ENCODE measurements around the gene ARHGAP20.
A peak's percentile ranks its signal among the peaks of the same experiment; 100 is the strongest.

The ARHGAP20 gene, protein sequence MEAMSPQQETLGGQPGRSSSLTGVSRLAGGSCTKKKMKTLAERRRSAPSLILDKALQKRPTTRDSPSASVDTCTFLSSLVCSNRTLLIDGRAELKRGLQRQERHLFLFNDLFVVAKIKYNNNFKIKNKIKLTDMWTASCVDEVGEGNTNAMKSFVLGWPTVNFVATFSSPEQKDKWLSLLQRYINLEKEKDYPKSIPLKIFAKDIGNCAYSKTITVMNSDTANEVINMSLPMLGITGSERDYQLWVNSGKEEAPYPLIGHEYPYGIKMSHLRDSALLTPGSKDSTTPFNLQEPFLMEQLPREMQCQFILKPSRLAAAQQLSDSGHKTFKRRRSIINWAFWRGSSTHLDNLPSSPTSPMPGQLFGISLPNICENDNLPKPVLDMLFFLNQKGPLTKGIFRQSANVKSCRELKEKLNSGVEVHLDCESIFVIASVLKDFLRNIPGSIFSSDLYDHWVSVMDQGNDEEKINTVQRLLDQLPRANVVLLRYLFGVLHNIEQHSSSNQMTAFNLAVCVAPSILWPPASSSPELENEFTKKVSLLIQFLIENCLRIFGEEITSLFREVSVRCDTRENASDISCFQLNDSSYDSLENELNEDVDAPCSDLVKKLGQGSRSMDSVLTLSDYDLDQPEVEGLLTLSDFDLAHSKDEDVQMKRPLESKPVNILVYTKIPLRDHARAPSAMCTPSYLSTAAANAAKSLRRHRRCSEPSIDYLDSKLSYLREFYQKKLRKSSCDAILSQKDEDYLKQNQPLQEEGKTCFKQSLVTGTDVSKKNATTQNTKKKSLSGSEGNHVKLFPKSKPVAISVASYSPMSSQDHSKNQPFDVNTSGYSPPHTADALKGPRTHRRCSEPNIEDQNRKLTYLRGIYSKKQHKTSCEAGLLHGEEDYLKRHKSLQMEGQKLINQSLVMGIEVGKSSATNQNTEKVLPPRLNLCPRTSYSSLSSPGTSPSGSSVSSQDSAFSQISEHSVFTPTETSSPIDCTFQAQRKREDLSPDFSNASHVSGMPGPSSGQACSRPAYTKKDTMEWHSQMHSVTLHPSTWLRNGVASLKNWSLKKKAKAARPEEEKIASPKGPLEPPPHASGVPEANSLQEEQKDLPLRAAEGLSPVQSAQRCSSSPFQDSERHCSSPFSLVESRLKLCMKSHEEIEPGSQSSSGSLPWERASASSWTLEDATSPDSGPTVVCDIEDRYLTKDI

DNA sequence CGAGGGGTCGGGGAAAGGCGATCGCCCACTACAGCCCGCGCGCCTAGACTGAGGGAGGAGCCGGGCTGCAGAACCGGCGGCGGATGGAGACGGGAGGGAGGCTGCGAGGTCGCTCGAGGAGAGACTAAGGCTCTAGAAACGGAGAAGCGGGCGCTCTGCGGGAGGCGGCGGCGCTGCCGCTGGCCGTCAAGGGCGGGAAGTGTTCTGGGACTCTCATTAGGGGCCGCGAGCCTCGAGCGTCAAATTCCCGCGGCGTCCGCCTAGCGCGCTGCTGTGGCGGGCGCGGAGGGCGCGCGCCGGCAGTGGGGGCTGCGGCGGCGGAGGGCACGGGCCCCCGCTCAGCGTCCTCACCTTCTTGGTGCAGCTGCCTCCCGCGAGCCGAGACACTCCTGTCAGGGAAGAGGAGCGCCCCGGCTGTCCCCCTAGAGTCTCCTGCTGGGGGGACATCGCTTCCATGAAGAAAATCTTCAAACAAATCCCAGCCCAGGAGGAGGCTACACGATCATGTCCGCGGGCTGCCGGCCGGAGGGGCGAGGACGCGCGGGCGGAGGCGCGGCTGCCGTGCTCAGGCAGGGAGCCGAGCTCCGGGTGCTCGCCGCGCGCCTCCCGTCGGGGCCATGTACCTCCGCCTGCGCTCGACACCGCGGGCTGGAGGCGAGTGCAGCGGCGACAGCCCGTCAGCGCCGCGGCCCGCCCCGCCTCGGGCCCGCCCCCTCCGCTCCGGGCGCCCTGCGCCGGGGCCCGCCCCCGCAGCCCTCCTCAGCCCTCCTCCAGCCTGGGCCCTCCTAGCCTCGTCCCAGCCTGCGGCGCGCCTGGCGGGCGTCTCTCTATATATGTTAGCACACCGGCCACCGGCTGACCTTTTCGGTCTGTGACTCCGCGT lies at the start of gene ARHGAP20:
Gene ARHGAP20 (minus strand): TSS at position 662 of the 883 bp plus-strand sequence. CDS start 206 bp downstream, at position 456.
- no peak for DNase-seq (ENCODE audit: low read depth)

DNA sequence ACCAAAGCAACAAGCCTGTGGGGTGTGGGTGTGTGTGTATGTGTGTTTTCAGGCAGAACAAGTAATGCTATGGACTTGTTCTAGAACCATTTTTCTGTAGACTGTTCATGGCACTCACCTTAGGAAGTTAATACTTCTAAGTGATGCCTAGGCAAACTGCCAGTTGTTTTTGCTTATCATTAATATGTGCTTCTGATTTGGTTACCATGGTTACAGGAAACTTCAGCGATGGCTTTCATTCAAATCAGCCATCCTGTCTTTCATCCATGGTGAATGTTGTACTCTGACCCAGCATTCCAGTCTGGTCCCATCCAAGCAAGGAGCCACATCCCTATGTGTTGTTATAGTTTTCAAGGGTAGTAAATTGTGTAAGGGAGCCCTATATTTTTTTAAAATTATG lies 49.8 kb upstream of the ARHGAP20 start:
- no peak for DNase-seq (ENCODE audit: low read depth)

DNA sequence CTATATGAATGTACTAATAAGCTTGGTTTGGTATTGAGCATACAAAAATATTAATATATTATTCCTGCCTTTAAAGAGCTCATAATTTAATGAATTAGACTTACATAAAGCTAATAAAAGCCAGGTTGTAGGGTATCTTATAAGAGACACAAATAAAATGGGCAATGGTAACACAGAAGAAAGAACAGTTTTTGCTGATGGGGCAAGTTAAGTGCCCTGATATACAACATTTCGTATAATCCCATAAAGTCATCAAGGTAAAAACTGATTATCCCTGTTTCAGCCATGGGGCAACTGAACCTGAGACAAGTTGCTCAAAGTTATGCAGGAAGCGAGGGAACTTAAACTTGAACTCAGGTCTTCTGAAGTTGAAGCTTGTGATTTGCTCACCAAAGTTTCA lies 48.9 kb upstream of the ARHGAP20 start:
- DNase-seq (ENCODE audit: low read depth): no peak

DNA sequence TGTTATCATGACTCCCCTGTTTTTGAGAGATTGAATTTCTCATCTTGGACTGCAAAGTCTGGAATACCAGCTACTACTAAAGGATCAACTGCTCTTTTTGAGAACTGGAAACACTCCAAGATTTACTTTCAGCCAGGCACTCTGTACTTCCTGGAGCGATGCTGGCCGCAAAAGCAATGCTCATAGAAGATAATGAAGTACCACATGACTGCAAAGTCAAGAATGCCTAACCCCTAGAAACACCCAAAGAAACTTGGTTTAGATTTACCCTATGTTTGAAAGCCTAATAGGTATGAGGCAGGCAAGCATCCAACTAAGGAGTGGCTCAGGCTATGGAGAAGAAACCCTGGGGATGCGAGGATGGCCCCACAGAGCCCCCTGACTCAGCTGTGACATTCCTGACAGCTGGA lies 47.7 kb upstream of the ARHGAP20 start:
- DNase-seq (ENCODE audit: low read depth): no peak

DNA sequence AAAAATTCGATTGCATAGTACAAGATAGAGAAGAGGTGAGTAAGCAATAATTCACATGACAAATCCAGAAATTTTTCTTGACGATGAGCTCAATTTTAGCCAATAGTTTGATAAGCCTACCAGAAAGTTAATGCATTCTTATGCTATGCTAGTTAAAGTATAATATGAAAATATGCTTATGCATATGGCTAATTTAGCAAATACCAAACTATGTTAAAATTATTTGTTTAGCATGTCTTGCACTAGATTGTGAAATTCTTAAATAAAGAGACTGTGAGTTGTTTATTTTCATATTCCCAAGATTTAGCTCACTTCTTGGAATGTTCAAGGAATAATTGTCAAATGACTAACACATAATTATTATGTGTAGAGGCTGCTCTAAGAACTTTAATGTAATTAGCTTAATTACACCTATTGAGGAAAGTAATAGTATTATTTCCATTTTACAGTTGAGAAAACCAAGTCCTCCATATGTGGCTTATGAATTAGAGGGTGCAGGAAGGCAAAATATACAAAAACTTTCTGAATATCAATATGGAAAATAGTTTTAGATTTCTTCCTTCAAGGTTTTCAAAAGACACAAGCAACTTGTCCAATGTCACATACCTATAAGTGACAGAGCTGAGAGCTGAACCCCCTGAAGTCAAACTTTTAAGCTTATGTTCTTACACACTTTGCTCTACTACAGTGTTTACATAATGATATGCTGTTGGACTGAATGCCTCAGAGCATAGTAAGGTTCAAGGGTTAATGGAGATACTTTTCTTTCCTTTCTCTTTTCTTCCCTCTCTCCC lies 45.9 kb upstream of the ARHGAP20 start:
- no peak for DNase-seq (ENCODE audit: low read depth)

DNA sequence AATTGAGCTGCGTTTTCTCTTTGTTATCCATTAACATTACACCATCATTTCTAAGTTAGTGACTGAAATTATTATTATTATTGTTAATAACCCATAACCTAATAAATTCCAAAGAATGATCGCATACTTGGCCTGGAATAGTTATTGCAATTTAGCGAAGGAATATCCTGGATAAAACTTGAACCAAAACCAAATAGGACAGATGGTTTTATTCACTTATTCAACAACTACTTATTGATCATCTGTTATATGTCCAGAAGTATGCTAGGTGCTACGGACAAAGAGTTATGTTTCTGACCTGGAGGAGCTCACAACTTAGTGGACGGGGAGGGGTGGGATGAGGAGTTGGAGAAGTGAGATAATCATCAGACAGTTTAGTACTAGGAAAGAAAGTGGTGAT lies 44.8 kb upstream of the ARHGAP20 start:
- no peak for DNase-seq (ENCODE audit: low read depth)

DNA sequence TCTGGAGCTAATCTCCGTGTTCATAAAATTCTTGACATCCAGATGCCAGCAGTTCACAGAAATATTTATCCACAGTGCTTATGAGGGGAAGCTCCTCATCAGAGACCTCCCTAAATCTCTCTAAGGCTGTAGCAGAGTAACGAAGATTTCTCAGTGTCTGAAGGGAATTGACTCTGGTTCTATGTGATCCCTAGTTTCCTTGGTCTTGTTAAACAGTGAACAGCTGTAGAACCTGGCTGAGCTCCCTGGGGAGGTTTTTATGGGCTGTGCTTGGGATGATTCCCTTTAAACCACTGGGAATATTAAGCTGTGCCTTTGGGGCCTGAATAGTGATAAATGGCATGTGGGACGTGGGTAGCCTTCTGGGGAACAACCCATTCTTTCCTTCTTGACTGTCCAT lies 43.7 kb upstream of the ARHGAP20 start:
- no peak for DNase-seq (ENCODE audit: low read depth)

DNA sequence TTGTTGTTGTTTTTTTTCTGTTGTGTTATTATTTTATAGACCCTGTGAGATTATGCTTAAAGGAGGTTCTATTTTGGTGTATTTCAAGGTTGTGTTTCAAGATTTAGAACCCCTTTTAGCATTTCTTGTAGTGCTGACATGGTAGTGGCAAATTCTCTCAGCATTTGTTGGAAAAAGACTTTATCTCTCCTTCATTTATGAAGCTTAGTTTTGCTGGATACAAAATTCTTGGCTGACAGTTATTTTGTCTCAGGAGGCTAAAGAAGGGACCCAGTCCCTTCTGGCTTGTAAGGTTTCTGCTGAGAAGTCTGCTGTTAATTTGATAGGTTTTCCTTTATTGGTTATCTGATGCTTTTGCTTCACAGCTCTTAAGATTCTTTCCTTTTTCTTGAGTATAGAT lies 40.7 kb upstream of the ARHGAP20 start:
- no peak for DNase-seq (ENCODE audit: low read depth)

DNA sequence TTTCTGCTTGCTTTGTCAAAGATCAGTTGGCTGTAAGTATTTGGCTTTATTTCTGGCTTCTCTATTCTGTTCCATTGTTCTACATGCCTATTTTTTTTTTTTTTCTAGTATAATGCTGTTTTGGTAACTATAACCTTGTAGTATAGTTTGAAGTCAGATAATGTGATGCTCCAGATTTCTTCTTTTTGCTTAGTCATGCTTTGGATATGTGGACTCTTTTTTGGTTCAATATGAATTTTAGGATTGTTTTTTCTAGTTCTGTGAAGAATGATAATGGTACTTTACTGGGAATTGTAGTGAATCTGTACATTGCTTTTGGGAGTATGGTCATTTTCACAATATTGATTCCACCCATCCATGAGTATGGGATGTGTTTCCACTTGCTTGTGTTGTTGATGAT lies 37.9 kb upstream of the ARHGAP20 start:
- no peak for DNase-seq (ENCODE audit: low read depth)

DNA sequence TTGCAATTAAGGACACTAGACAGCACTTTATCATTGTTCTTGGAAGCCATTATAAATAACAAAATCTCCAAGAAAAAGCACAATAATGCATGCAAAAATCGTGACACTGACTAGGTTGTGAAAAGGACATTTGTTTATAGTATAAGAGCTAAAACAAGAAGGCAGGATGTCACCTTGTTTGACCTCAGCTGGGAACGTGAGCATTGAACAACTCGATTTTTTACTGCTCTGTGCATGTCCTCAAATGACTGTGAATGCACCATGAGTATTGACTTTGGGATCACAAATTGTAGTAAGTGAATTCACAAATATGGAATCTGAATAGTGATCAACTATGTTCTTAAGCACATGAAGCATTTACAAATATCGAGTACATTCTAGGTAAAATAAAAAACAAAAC lies 35.3 kb upstream of the ARHGAP20 start:
- DNase-seq (ENCODE audit: low read depth): no peak

DNA sequence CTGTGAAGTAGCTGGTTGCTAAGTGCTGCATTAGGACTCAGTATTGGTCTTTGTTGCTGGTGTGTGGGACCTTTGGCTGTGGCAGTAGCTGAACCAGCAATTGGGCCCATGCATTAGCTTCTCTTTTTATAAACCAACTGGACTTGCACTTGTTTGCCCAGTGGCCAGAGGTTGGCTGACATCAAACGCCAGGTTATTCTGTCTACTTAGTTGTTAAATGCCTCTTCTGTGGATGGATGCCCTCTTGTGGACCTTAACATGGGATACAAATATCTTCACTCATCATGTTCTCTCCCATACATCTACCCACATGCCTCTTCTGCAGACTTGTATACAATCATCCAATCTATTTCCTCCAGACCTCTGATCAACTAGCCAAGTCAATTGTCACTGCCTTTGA lies 26.4 kb upstream of the ARHGAP20 start:
- no peak for DNase-seq (ENCODE audit: low read depth)

DNA sequence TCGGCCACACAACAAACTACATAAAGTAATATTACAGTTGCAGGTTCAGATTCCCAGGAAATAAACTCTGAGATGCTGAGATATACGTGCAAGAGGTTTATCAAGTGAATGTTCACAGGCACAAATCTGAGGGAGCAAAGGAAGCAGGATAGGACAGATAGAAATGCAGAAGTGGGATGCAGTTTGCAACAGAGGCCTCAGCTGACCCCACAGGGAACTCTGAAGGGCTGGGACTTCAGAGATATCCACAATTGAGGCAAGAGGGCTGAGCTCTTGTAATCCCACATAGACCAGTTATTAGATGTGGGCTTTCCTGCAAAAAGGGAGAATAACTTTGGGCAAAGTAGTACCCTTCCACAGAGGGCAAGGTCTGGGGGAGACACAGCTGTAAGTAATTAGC lies 25.4 kb upstream of the ARHGAP20 start:
- DNase-seq (ENCODE audit: low read depth): no peak

DNA sequence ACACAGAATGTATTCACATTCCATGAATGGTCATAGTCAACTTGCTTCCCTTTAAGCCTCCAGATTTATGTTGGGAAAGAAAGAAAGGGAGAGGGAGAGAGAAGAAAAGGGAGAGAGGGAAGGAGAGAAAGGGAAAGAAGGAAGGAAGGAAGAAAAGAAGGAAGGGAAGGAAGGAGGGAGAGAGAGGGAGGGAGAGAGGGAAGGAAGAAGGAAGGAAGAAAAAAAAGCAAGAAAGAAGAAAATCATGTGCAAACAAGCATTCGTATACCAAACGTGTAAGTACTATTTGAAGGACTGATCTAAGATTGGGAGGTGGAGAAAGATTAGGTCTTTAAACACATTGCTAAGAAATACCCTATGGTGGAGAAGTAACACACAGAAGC lies 23.9 kb upstream of the ARHGAP20 start:
- DNase-seq (ENCODE audit: low read depth): no peak

DNA sequence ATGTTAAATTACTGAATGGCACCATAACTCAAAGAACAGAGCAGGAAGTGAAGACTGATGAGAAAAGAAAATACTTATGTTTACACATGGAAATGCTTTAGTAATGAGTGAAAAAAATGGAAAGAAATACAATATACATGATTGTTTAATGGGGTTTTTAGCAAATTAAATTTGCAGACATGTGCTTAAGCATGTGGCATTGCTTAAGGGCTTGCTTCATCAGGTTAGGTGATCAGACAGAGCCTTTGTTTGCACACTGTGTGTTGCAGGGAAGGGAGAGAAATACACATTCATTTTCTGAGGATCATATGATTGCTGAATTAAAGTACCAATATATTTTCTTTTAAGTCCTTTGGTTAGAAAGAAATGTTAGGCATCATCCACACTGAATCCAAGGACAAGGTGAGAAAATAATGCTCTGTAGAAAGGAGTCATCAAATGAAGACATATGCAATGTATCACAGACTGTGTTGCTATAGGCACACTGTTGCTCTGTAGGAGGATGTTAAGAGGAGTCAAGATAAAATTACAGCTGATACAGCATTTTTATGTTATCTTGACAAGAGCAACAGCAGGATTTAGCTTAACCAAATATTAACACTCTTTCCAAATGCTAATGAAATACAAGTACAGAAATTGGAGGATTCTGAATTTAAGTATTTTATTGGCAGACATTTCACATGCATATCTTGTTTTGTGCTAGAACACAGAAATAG lies 23.4 kb upstream of the ARHGAP20 start:
- no peak for DNase-seq (ENCODE audit: low read depth)

DNA sequence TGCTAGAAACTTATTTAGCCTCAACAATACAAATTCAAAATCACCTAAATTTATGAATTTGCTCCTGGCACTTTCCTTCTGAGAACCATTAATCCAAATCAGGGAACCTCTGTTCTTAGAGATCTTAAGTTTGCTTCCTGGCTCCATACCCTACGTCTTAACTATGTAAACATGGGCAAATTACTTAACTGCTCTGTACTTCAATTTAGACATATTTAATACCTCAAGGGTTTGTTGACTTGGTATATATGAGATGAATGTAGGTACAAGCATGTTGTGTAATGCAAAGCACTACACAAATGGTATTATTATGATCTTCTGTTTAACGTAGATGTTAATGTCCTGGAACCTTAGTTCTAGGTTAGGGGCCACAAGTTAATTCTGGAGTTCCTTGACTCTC lies 22.6 kb upstream of the ARHGAP20 start:
- no peak for DNase-seq (ENCODE audit: low read depth)

DNA sequence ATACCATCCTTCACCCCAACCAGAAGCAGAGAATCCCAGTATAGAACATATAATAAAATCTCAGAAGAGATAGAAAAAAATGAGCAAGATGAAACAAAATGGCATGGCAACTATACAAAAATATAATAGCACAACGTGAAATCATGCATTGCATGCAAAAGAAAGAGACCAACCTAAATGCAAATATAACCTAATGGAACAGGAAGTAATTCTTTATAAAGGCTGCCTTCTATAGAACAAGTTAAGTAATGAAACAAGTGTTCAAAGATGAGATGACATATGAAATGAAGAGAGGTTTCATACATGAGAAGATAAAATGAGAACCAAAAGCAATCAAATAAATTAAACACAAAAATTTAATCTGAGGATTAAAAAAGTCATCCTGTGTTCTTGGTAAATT lies 18.5 kb upstream of the ARHGAP20 start:
- DNase-seq (ENCODE audit: low read depth): no peak

DNA sequence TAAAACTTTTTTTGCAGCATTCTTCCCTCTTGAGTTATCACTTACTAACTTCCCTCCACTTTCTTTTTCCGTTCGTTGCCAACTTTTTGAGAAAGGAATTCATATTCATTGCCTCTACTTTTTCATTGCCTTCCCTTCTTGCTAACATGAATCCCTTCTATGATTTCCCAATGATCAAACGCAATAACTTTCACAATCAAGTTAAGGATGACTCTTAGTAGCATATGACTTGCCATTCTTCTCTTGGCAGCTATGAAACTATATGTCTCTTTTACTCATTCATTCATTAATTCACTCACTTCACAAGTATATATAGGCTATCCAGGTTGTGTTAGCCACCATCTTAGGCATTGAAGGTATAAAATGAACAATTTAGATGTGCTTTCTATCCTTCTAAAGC lies 16.6 kb upstream of the ARHGAP20 start:
- peak; percentile 54 for DNase-seq (ENCODE audit: low read depth)

DNA sequence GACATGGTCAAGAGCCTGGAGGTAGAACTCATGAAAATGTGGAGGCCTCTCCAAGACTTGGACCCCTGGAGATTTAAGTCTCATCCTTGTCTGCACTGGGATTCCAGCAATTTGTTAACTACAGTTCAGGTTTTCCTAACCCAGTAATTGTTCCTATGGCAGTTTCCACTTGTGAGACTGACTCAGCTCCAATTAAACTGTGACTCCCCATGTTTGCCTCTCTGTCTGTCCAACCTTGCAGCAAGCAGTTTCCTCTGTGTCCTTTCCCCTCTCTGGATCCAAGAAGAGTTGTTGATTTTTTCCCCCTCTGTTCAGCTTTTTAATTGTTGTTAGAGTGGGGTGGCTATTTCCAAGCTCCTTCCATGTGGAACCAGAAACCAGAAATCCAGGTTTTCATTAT lies 16.2 kb upstream of the ARHGAP20 start:
- DNase-seq (ENCODE audit: low read depth): no peak

DNA sequence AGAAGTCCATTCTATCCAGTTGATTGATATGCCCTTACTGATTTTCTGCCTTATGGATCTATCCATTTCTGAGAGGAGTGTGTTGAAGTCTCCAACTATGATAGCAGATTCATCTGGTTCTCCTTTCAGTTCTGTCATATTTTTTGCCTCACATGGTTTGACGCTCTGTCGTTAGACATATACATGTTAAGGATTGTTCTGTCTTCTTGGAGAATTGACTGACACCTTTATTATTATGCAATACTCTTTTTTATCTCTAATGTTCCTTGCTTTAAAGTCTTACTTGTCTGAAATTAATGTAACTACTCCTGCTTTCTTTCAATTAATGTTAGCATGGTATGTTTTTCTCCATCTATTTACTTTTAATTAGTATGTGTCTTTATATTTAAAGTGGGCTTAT lies 12.1 kb upstream of the ARHGAP20 start:
- DNase-seq (ENCODE audit: low read depth): no peak
